ENCODE results near the gene TREML1. TPM values are rescaled to one million over a fixed set of nuclear protein-coding genes. Genes with fewer than 3 reads are reported as not detected.
A peak's percentile ranks its signal among the peaks of the same experiment; 100 is the strongest.
"Not testable (repeated sequence)": the region's sequence is repeated elsewhere in the genome, so short reads cannot be mapped to it uniquely, and the experiment has no call there.

Gene TREML1
- total RNA-seq, 1 donor from 2014 or later, result not detected

DNA sequence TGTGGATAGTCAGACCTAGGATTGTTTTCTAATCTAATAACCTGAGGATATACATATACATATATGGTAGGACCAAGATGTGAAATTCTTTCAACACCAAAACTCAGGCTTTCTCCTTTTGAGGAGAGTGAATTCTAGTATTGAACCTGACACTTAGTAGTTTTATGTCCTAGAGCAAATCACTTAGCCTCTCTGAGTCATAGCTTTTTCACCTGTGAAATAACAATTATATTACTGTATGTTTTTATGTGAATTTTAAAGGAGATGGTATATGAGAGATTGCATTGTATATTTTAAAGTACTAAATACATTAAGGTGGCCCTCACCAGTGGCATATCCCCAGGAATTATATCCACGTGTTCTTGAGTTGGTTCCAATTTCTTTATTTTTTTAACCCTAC lies 34.6 kb downstream of the TREML1 start:
- FAIRE-seq, result no peak
- peak; percentile 21 for DNase-seq (ENCODE audit: low read depth)
- H3K27me3 ChIP-seq (ENCODE audit: control insufficient read depth, insufficient read depth, low read length), result no peaks in the 10 kb centered on the region
- H3K4me3 ChIP-seq (ENCODE audit: low read depth, low read length), result no peak overlapping the region
- H3K36me3 ChIP-seq (ENCODE audit: control insufficient read depth, insufficient read depth, low read length), result peaks cover 4% of the 10 kb centered on the region
- TF ChIP-seq, protein P1, sequence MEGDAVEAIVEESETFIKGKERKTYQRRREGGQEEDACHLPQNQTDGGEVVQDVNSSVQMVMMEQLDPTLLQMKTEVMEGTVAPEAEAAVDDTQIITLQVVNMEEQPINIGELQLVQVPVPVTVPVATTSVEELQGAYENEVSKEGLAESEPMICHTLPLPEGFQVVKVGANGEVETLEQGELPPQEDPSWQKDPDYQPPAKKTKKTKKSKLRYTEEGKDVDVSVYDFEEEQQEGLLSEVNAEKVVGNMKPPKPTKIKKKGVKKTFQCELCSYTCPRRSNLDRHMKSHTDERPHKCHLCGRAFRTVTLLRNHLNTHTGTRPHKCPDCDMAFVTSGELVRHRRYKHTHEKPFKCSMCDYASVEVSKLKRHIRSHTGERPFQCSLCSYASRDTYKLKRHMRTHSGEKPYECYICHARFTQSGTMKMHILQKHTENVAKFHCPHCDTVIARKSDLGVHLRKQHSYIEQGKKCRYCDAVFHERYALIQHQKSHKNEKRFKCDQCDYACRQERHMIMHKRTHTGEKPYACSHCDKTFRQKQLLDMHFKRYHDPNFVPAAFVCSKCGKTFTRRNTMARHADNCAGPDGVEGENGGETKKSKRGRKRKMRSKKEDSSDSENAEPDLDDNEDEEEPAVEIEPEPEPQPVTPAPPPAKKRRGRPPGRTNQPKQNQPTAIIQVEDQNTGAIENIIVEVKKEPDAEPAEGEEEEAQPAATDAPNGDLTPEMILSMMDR (IDR thresholded peaks at IDR 0.05; ENCODE audit: insufficient read depth, low read length, severe bottlenecking), result no peak

DNA sequence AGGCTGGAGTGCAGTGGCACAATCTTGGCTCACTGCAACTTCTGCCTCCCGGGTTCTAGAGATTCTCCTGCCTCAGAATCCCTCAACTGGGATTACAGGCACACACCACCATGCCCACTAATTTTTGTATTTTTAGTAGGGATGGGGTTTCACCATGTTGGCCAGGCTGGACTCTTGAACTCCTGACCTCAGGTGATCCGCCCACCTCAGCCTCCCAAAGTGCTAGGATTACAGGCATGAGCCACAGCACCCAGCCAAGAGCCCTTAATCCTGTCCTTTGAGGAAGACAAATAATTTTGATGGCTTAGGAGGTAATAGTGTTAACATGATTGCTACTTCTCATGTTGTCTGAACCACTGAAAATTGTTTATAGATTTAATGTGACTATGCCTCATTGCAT lies 39.1 kb downstream of the TREML1 start:
- DNase-seq (ENCODE audit: low read depth); FAIRE-seq; H3K36me3 ChIP-seq (ENCODE audit: control insufficient read depth, insufficient read depth, low read length); H3K4me3 ChIP-seq (ENCODE audit: low read depth, low read length); H3K27me3 ChIP-seq (ENCODE audit: control insufficient read depth, insufficient read depth, low read length): not testable (repeated sequence)

DNA sequence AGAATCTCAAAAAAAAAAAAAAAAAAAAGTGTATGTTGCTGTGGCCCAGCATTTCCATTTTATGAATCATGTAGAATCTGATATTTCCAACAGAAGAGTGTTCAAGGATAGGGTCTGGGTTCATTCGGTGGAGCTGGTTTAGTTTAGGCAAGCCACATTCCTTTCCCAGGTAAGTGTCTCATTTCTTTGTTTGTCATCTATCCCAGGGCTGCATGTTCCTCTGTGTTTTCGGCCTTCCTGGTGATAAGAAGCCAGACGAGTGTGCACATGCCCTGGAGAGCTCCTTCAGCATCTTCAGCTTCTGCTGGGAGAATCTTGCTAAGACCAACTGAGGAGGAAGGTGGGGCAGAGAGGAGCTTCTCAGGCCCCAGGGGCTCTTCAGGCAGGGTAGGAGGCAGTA lies 43.1 kb downstream of the TREML1 start:
- DNase-seq (ENCODE audit: low read depth) (peak; percentile 98), FAIRE-seq (peak; percentile 97)
- no peak overlapping the region for H3K4me3 ChIP-seq (ENCODE audit: low read depth, low read length)
- no peaks in the 10 kb centered on the region for H3K36me3 ChIP-seq (ENCODE audit: control insufficient read depth, insufficient read depth, low read length)
- H3K27me3 ChIP-seq (ENCODE audit: control insufficient read depth, insufficient read depth, low read length), result no peaks in the 10 kb centered on the region
- TF ChIP-seq, protein P1 (IDR thresholded peaks at IDR 0.05; ENCODE audit: insufficient read depth, low read length, severe bottlenecking), result no peak

DNA sequence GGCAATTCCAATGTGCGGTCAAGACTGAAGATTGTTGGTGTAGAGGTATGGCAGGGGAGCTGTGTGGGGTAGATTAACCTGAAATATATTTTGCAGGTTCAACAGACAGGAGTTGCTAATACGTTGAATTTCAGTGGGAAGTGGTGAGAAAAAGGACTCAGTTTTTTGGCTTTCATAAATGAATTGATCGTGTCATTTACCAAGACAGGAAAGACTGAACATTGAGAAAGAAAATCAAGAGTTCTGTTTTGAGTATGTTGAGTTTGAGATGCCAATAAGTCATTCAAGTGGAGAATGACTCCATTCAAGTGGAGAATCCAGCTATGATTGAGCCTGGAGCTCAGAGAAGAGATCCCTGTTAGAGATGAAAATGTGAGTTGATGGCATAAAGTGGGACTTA lies 50.3 kb downstream of the TREML1 start:
- no peak overlapping the region for H3K4me3 ChIP-seq (ENCODE audit: low read depth, low read length)
- DNase-seq (ENCODE audit: low read depth) (no peak), FAIRE-seq (no peak)
- H3K27me3 ChIP-seq (ENCODE audit: control insufficient read depth, insufficient read depth, low read length), result no peaks in the 10 kb centered on the region
- no peaks in the 10 kb centered on the region for H3K36me3 ChIP-seq (ENCODE audit: control insufficient read depth, insufficient read depth, low read length)
- TF ChIP-seq, protein P1 (IDR thresholded peaks at IDR 0.05; ENCODE audit: insufficient read depth, low read length, severe bottlenecking), result no peak

DNA sequence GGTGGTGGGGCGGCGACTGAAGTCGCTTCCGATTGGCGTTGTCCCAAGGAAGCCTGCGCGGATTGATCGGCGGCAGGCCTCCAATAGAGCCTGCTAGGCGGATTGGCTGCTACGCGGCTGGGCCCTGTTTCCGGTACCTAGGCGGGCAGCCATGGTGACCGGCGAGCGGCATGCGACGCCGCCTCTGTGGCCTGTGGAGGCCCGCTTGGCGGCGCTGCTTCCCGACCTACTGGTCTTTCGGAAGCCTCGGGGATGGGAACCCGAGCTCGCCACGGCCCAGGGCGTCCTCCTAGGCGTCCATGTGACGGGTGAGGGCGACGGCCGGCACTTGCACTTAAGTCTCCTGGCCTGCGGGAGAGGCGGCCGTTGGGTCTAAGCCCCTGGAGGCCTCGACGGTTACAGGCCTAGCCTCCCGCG lies 53.3 kb downstream of the TREML1 start:
- TF ChIP-seq, protein P1 (IDR thresholded peaks at IDR 0.05; ENCODE audit: insufficient read depth, low read length, severe bottlenecking), result no peak
- H3K27me3 ChIP-seq (ENCODE audit: control insufficient read depth, insufficient read depth, low read length), result no peaks in the 10 kb centered on the region
- H3K4me3 ChIP-seq (ENCODE audit: low read depth, low read length), result no peak overlapping the region
- H3K36me3 ChIP-seq (ENCODE audit: control insufficient read depth, insufficient read depth, low read length), result peaks cover 7% of the 10 kb centered on the region
- no peak for DNase-seq (ENCODE audit: low read depth)
- FAIRE-seq, result no peak

Other genes starting within 250 kb of the TREML1 start
- gene UNC5CL, start 115.1 kb downstream of the TREML1 start, total RNA-seq, result 0.26 TPM in 2 replicates
- not detected in 2 replicates for gene TSPO2, start 111.9 kb downstream of the TREML1 start, total RNA-seq
- gene APOBEC2, start 101.1 kb downstream of the TREML1 start, total RNA-seq, result not detected in 2 replicates
- 18.2 and 19.5 TPM in 2 replicates for gene OARD1, start 82.0 kb downstream of the TREML1 start, total RNA-seq
- 20.5 and 25.5 TPM in 2 replicates for gene NFYA, start 81.4 kb downstream of the TREML1 start, total RNA-seq
- gene TREM2, start 8.8 kb upstream of the TREML1 start, total RNA-seq, result 0.53 and 1.9 TPM in 2 replicates
- gene TREML2, start 46.8 kb upstream of the TREML1 start, total RNA-seq, result under 0.01 TPM in 1 of 2 replicates, not detected in the other
- not detected in 2 replicates for gene TREML4, start 74.0 kb upstream of the TREML1 start, total RNA-seq
- 1.8 and 21.1 TPM in 2 replicates for gene TREM1, start 132.3 kb upstream of the TREML1 start, total RNA-seq
- not detected in 2 replicates for gene NCR2, start 181.3 kb upstream of the TREML1 start, total RNA-seq

Measured in bronchial epithelial cell (primary cell).